HG03571 (cell line): Measurements from ENCODE around the gene NEURL1.
"Not testable (repeated sequence)": the region's sequence is repeated elsewhere in the genome, so short reads cannot be mapped to it uniquely, and the experiment has no call there.

Experiments
- ATAC-seq: cut with Tn5 transposase; IDR thresholded peaks from one replicate; pipeline ENCODE4 v1.9.1; 2021; ENCODE audit not compliant: unreplicated experiment

The NEURL1 gene

GRCh38 chr10:103620891-103621782 is 127.6 kb downstream of the NEURL1 start:
- no peak for ATAC-seq

- ATAC-seq, result no peak
Observed at GRCh38 chr10:103621783-103622125, 128.2 kb downstream of the NEURL1 start.

- no peak for ATAC-seq
Observed at GRCh38 chr10:103622286-103622685, 128.8 kb downstream of the NEURL1 start.

DNA sequence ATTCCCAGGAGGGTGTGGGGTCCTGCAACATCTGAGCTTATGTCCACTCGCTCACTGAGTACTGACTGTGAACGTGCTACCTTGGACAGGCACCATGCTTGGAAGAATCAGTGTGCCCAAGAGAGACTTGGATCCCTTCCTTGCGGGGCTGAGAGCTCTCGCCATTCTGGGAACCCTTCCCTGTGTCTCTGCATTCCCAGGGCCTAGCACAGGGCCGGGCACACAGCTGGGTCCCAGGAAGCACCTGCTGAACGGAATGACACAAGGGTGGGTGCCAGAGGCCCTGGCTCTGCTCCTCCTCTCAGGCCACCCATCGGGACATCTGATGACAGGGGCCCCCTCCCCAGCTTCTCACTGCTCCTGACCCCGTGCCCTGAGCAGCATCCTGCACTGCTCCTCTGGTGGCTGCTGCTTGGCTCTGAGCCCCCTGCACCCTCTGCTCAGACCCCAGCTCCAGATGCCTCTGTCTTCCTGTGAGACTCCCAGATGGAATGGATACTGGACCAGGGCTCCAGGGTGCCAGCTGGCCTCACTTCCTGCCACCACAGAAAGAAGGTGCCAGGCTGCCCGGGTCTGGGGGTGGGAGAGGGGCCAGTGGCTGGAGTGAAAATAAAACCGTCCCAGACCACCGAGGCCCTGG is 129.6 kb downstream of the NEURL1 start:
- no peak for ATAC-seq

GRCh38 chr10:103626178-103626577 is 132.7 kb downstream of the NEURL1 start:
- no peak for ATAC-seq

DNA sequence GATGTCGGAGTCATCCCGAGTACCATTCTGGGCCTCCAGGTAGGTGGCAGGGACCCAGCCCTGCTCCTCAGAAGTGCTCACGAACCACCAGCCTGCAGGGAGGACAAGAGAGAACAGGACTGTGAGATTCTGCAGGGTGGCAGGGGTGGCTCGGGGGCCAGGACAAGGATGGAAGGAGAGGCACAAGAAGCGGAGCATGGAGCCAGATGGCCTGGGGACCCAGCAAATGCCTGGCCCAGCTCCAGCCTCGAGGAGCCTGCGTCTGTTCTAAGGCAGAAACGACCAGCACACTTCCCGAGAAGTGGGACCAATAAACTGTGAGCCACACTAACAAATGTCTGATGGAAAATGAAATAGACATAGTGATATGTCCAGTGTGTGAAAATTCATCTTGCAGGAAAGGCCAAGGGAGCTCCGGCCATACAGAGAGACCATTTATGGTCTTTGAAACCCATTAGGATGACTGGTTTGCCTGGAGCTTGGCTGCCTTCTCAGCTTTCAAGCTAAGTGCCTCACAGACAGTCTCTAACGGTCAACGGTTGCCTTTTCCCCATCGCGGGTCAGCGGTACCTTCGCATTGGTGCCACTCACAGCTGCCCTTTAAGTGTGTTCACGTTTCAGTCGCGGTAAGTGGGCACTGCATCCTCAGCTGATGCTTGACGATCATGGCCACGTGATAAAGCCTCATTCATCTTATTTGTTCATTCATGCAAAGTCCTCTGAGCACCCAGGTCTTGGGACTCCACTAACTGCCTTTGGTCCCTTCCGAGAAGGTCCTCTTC is 133.8 kb downstream of the NEURL1 start:
- ATAC-seq, result no peak

DNA sequence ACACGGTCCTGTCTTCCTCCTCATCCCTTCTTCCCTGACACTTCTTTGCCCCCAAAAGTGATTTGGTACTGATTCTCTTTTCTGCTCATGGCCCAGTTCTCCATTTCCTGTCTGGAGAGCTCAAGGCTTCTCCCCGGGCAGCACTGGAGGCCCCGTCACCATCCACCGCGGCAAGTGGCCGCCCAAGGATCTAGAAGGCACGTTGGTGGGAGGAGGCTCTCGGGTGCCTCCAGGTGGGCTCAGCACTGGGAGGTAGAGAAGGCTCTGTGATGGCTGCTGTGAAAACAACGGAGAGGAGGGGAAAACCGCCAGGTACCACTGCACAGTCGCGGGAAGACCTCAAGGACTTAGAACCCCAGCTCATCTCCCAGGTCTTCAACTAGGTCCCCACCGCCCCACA is 134.4 kb downstream of the NEURL1 start:
- no peak for ATAC-seq

DNA sequence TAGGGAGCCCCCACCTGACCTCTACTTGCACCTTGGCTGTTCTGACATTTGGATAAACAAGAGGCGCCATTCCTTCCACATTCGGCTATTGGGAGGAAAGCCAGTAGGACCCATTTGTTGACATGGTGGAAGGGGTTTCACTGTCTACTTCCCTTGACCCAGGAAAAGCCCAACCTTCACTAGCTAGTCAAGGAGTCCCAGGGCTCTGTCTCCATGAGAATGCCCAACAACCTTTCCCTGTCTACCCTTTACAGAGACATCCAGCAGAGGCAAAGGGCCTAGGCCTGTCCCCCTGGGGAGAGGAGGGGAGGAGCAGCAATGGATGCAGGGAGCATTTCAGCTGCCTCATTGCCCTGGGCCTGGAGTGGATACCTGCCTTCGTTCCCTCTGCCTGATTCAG is 136.1 kb downstream of the NEURL1 start:
- ATAC-seq, result no peak

GRCh38 chr10:103630156-103630555 is 136.7 kb downstream of the NEURL1 start:
- ATAC-seq, result no peak

GRCh38 chr10:103632247-103632642 is 138.7 kb downstream of the NEURL1 start:
- no peak for ATAC-seq

DNA sequence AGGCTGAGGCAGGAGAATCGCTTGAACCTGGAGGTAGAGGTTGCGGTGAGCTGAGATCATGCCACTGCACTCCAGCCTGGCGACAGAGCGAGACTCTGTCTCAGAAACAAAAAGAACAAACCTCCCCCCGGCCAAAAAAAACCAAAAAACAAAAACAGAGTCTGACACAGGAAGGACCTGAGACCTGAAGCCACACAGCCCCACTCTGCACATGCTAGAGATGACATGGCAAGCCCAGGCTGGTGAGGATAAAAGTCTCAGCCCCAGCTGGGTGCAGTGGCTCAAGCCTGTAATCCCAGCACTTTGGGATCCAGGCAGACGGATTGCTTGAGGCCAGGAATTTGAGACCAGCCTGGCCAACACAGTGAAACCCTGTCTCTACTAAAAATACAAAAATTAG is 139.4 kb downstream of the NEURL1 start:
- ATAC-seq, result not testable (repeated sequence)

GRCh38 chr10:103633846-103634245 is 140.3 kb downstream of the NEURL1 start:
- ATAC-seq, result no peak

DNA sequence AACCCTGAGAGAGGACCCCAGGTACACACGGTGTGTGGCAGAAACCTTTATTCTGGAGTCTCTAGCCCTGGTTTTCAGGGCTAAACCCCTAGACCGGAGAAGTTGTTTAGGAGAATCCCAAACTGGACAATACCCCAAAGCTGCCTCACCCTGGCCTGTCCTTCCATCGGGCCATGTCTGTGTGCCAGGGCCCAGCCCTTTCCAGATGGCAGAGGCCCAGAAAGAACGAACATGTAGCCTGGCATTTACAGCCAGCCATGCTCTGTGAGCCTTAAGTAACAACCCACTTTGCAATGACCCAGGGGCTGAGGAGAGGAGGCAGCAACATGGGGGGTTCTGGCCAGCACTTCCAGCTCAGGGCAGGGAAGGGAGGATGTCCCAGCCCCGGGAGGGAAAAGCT is 142.1 kb downstream of the NEURL1 start:
- ATAC-seq, result no peak

- no peak for ATAC-seq
Observed at GRCh38 chr10:103636492-103636891, 143.0 kb downstream of the NEURL1 start.

DNA sequence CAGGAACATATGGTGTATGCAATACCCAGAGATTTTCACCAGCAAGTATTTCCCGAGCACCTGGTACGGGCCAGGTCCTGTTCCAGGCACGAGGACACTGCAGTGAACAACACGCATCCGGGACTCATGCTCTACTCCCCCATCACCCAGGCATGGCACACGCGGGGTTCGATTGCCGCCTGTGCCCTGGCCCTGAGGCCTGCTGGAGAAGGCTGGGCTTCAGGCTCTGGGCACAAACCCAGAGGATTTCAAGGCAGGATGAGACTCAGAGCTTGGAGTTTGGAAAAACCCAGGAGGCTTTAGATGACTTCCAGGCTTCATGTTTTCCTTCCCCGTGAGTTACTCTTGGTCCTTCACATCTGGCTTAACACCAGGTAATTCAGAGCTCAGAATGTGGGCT is 143.5 kb downstream of the NEURL1 start:
- ATAC-seq, result no peak

GRCh38 chr10:103637927-103638557 is 144.5 kb downstream of the NEURL1 start:
- ATAC-seq, result no peak

DNA sequence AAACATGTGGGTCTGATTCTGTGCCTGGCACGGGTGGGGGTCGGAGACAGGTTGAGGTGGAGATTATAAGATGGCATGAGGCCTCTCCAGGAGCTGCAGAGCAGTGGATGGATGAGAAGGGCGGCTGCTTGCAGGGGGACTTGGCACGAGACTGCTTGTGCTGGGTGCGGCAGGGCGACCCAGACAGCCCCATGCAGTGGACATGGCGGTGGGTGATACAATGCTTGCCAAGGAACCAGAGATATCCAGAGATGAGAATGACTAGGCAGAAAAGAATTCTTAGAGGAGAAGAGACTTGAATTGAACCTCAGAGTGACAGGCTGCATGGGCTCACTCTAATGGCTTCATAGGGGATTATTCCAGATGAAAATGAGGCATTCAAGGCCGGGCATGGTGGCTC is 145.4 kb downstream of the NEURL1 start:
- no peak for ATAC-seq

GRCh38 chr10:103640436-103641181 is 147.1 kb downstream of the NEURL1 start:
- no peak for ATAC-seq

DNA sequence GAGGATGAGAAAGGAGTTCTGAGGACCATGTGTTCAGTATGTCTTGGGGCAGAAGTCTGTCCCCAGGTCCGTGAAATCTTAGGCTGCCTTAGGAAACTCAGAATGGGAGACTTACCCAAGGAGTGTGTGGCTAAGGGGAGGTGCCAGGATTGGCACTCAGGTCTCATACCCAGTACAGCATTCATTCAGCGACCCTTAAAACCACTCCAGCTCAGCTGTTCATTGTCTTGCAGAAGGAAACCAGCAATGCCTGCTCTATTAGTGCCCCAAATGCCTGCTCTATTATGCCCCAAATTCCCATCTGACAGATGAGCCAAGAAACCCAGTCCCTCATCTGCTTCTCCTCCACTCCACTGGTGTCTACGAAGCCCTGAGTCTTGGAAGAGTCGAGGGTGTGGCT is 147.8 kb downstream of the NEURL1 start:
- no peak for ATAC-seq
